Naive thymus-derived CD4-positive, alpha-beta T cell (primary cell): Measurements from ENCODE around the gene MSH5. TPM values are rescaled to one million over a fixed set of nuclear protein-coding genes. Genes with fewer than 3 reads are reported as not detected.

ENCODE experiments used
- ATAC-seq: fragments of 150-1000 bp; cut with Tn5 transposase; 2 replicates; pipeline ENCODE4 v1.10.0; 2021; ENCODE audit warnings: mild to moderate bottlenecking, moderate library complexity
- CTCF ChIA-PET: fragments of 350-600 bp; sonication (Branson Sonifier 250); formaldehyde crosslinking; loops from one replicate; lab custom pipeline; 2021; ENCODE audit warnings: antibody characterized with exemption; lab: Charles Lee
- POLR2A ChIA-PET: fragments of 350-600 bp; sonication (Branson Sonifier 250); formaldehyde crosslinking; loops from one replicate; lab custom pipeline; 2021; ENCODE audit warnings: antibody characterized with exemption, inconsistent platforms; lab: Charles Lee
- DNase-seq, 9 donors: peaks; one replicate each; pipeline versions ENCODE4 v3.0.0 to v3.0.0-alpha.2; 2020 to 2022; ENCODE audit warnings: mixed read lengths in 1 of 9
- H3K27ac ChIP-seq: one replicate; pipeline ENCODE4 v1.7.0; 2013; ENCODE audit warnings: mild to moderate bottlenecking, low read depth, low read length, moderate library complexity
- H3K27me3 ChIP-seq, 2 donors: one replicate each; pipeline ENCODE4 v1.7.0; 2013; ENCODE audit warnings: low read length in 2 of 2, mild to moderate bottlenecking in 2 of 2, moderate library complexity in 2 of 2; ENCODE audit not compliant: control insufficient read depth in 2 of 2, insufficient read depth in 2 of 2
- H3K36me3 ChIP-seq, 3 experiments: 1 replicate in 2 of 3; 2 replicates in 1 of 3; pipeline ENCODE4 v1.7.0; 2013; ENCODE audit warnings: low read length in 3 of 3, mild to moderate bottlenecking in 3 of 3, moderate library complexity in 1 of 3; ENCODE audit not compliant: insufficient read depth in 3 of 3, control insufficient read depth in 2 of 3
- H3K4me1 ChIP-seq, 2 donors: one replicate each; pipeline ENCODE4 v1.7.0; 2013; ENCODE audit warnings: low read length in 2 of 2, mild to moderate bottlenecking in 2 of 2, moderate library complexity in 1 of 2; ENCODE audit not compliant: control insufficient read depth in 2 of 2, insufficient read depth in 2 of 2
- H3K4me3 ChIP-seq: 2 replicates; pipeline ENCODE4 v1.7.0; 2013; ENCODE audit warnings: mild to moderate bottlenecking, low read length
- H3K9me3 ChIP-seq, 3 experiments: 1 replicate in 2 of 3; 2 replicates in 1 of 3; pipeline ENCODE4 v1.7.0; 2013; ENCODE audit warnings: low read length in 3 of 3; ENCODE audit not compliant: control insufficient read depth in 2 of 3
- H3K27ac Mint-ChIP-seq, 9 donors: one replicate each; pipeline ENCODE4 v1.8.0; 2020 to 2022; ENCODE audit warnings: mixed read lengths in 9 of 9, mild to moderate bottlenecking in 8 of 9, moderate library complexity in 5 of 9, inconsistent platforms in 2 of 9
- H3K27me3 Mint-ChIP-seq, 5 donors: one replicate each; pipeline ENCODE4 v1.8.0; 2021 to 2022; ENCODE audit warnings: mixed read lengths in 5 of 5, mild to moderate bottlenecking in 1 of 5
- H3K36me3 Mint-ChIP-seq, 5 donors: one replicate each; pipeline ENCODE4 v1.8.0; 2020 to 2022; ENCODE audit warnings: mixed read lengths in 5 of 5, mild to moderate bottlenecking in 3 of 5, inconsistent platforms in 1 of 5
- H3K4me1 Mint-ChIP-seq, 7 donors: one replicate each; pipeline ENCODE4 v1.8.0; 2020 to 2022; ENCODE audit warnings: mixed read lengths in 7 of 7, mild to moderate bottlenecking in 3 of 7, inconsistent platforms in 1 of 7
- H3K4me3 Mint-ChIP-seq, 10 donors: one replicate each; pipeline ENCODE4 v1.8.0; 2020 to 2022; ENCODE audit warnings: mild to moderate bottlenecking in 10 of 10, mixed read lengths in 10 of 10, moderate library complexity in 6 of 10, inconsistent platforms in 2 of 10
- H3K9me3 Mint-ChIP-seq, 11 donors: one replicate each; pipeline ENCODE4 v1.8.0; 2020 to 2022; ENCODE audit warnings: mixed read lengths in 11 of 11, mild to moderate bottlenecking in 4 of 11, inconsistent platforms in 1 of 11, moderate library complexity in 1 of 11
- intact Hi-C, 2 donors: fragments of 100-400 bp; cut with micrococcal nuclease; formaldehyde crosslinking; loops; one replicate each; pipeline ENCODE4 v1.15.1; 2023
- polyA plus RNA-seq, 2 donors: library from polyadenylated mRNA; unstranded; fragments of 300-500 nt; fragmentation: Illumina TruSeq; gene quantifications; one replicate each; pipeline ENCODE4 v1.2.3, GENCODE V29; 2021
- total RNA-seq, 6 experiments: library from RNA in 5 of 6; stranded (reverse) in 5 of 6; gene quantifications; 1 replicate in 5 of 6; 2 replicates in 1 of 6; pipeline ENCODE4 v1.2.3 and lab custom pipeline; 2021 to 2026

Gene MSH5
- total and polyA plus RNA-seq, 7 experiments from 2014 or later, result 0.51 to 52.2 (median 11.0) TPM

GRCh38 chr6:31702819-31703716 lies 36.7 kb upstream of the MSH5 start, which contains the start of gene ABHD16A:
Gene ABHD16A (minus strand): TSS chr6:31703324. CDS start chr6:31703281, 43 bp downstream.
- Mint-ChIP-seq H3K9me3 (no peaks in the 10 kb centered on the region), H3K36me3 (peaks cover 0 to 4% (median 3%) of the 10 kb centered on the region in 5 donors), H3K27me3 (peaks cover 0 to 2% (median 0%) of the 10 kb centered on the region in 5 donors), H3K27ac (peak within 1 kb of the TSS; percentile 95 to 98 (median 97)), H3K4me3 (peak within 1 kb of the TSS; percentile 92 to 100 (median 98)), H3K4me1 (peaks cover 15 to 38% (median 30%) of the 10 kb centered on the region in 7 donors)
- H3K27ac ChIP-seq, result peak within 1 kb of the TSS; percentile 98
- peaks cover 21 to 28% of the 10 kb centered on the region in 2 donors for H3K4me1 ChIP-seq
- intact Hi-C loops, result loop anchor here (1.0 to 10.0 kb wide), 13 partner anchors 22 to 427 kb away; partner anchors contain the start of genes BAG6 (in 2 of the 2), DDX39B (in 2 of the 2), PRRC2A (in 2 of the 2) and ATP6V1G2 (in 1 of the 2)
- peak; percentile 93 to 97 (median 96) for DNase-seq
- POLR2A ChIA-PET, result interaction anchor here (0.6 to 2.7 kb wide), 30 partner anchors 9 to 1268 kb away, joined by 3 to 19 read pairs (median 4); partner anchors contain the start of genes BAG6, C6orf47, GPANK1 and HSPA1A
- H3K9me3 ChIP-seq, result no peaks in the 10 kb centered on the region
- H3K36me3 ChIP-seq, result peaks cover 0 to 19% (median 0%) of the 10 kb centered on the region in 3 experiments
- peak; percentile 95 for ATAC-seq
- H3K27me3 ChIP-seq, result no peaks in the 10 kb centered on the region
- peak within 1 kb of the TSS; percentile 98 for H3K4me3 ChIP-seq
- CTCF ChIA-PET, result interaction anchor here (1.4 kb wide), 1 partner anchor 9 kb away, joined by 5 read pairs; no protein-coding TSS in a partner anchor

- H3K36me3 Mint-ChIP-seq, result peaks cover 0 to 3% (median 0%) of the 10 kb centered on the region in 5 donors
- Histone ChIP-seq H3K27ac (no peak overlapping the region), H3K4me1 (peaks cover 18 to 23% of the 10 kb centered on the region in 2 donors), H3K27me3 (no peaks in the 10 kb centered on the region), H3K9me3 (no peaks in the 10 kb centered on the region), H3K36me3 (peaks cover 0 to 8% (median 0%) of the 10 kb centered on the region in 3 experiments), H3K4me3 (no peak overlapping the region)
- peaks cover 0 to 3% (median 0%) of the 10 kb centered on the region in 11 donors for H3K9me3 Mint-ChIP-seq
- intact Hi-C loops, result loop anchor here in 1 of 2 donors (10.0 kb wide), 1 partner anchor 161 kb away; the partner anchor contains the start of genes ATP6V1G2, DDX39B and NFKBIL1
- H3K27me3 Mint-ChIP-seq, result peaks cover 0 to 5% (median 0%) of the 10 kb centered on the region in 5 donors
- POLR2A ChIA-PET, result interaction anchor here (0.6 to 0.7 kb wide), 2 partner anchors 9 kb away, joined by 3 to 4 read pairs; no protein-coding TSS in a partner anchor
- CTCF ChIA-PET, result interaction anchor here (0.9 kb wide), 1 partner anchor 9 kb away, joined by 4 read pairs; no protein-coding TSS in a partner anchor
- ATAC-seq, result no peak
- DNase-seq, result no peak
- H3K4me1 Mint-ChIP-seq, result peaks cover 14 to 28% (median 24%) of the 10 kb centered on the region in 7 donors
- H3K27ac Mint-ChIP-seq, result no peak overlapping the region
- H3K4me3 Mint-ChIP-seq, result no peak overlapping the region
Measured at GRCh38 chr6:31705931-31706330, 33.9 kb upstream of the MSH5 start.

- peaks cover 0 to 8% (median 0%) of the 10 kb centered on the region in 3 experiments for H3K36me3 ChIP-seq
- ChIA-PET CTCF (interaction anchor here (0.9 kb wide), 1 partner anchor 8 kb away, joined by 4 read pairs; no protein-coding TSS in a partner anchor), POLR2A (interaction anchor here (0.6 kb wide), 1 partner anchor 8 kb away, joined by 4 read pairs; no protein-coding TSS in a partner anchor)
- DNase-seq (no peak), ATAC-seq (no peak)
- intact Hi-C loops, result loop anchor here in 1 of 2 donors (10.0 kb wide), 1 partner anchor 162 kb away; the partner anchor contains the start of genes ATP6V1G2, DDX39B and NFKBIL1
- Mint-ChIP-seq H3K4me1 (peaks cover 8 to 26% (median 23%) of the 10 kb centered on the region in 7 donors), H3K27ac (peak within 1 kb of the TSS in 1 of 9 donors; percentile 59), H3K9me3 (peaks cover 0 to 3% (median 0%) of the 10 kb centered on the region in 11 donors), H3K36me3 (no peaks in the 10 kb centered on the region), H3K4me3 (no peak within 1 kb of the TSS), H3K27me3 (peaks cover 0 to 5% (median 0%) of the 10 kb centered on the region in 5 donors)
- H3K27me3 ChIP-seq, result no peaks in the 10 kb centered on the region
- no peaks in the 10 kb centered on the region for H3K9me3 ChIP-seq
- no peak within 1 kb of the TSS for H3K27ac ChIP-seq
- peaks cover 15 to 23% of the 10 kb centered on the region in 2 donors for H3K4me1 ChIP-seq
- H3K4me3 ChIP-seq, result no peak within 1 kb of the TSS
Measured at GRCh38 chr6:31706599-31706998, 33.2 kb upstream of the MSH5 start, which contains the start of gene LY6G6F. Gene LY6G6F (plus strand): TSS chr6:31706866. CDS start chr6:31706907, 41 bp downstream.

- Histone ChIP-seq H3K36me3 (peaks cover 0 to 4% (median 0%) of the 10 kb centered on the region in 3 experiments), H3K9me3 (no peaks in the 10 kb centered on the region), H3K27ac (no peak overlapping the region), H3K4me3 (no peak overlapping the region), H3K27me3 (no peaks in the 10 kb centered on the region), H3K4me1 (peaks cover 7 to 13% of the 10 kb centered on the region in 2 donors)
- POLR2A ChIA-PET, result no interaction called here
- CTCF ChIA-PET, result no interaction called here
- H3K36me3 Mint-ChIP-seq, result no peaks in the 10 kb centered on the region
- peaks cover 0 to 3% (median 0%) of the 10 kb centered on the region in 11 donors for H3K9me3 Mint-ChIP-seq
- ATAC-seq (no peak), DNase-seq (no peak)
- intact Hi-C loops, result loop anchor here in 1 of 2 donors (10.0 kb wide), 1 partner anchor 163 kb away; the partner anchor contains the start of genes ATP6V1G2, DDX39B and NFKBIL1
- peaks cover 0 to 11% (median 0%) of the 10 kb centered on the region in 5 donors for H3K27me3 Mint-ChIP-seq
- H3K4me1 Mint-ChIP-seq, result peaks cover 4 to 27% (median 19%) of the 10 kb centered on the region in 7 donors
- H3K27ac Mint-ChIP-seq, result no peak overlapping the region
- H3K4me3 Mint-ChIP-seq, result no peak overlapping the region
Measured at GRCh38 chr6:31707701-31708100, 32.1 kb upstream of the MSH5 start.

- ATAC-seq (no peak), DNase-seq (no peak)
- Mint-ChIP-seq H3K4me1 (peaks cover 4 to 30% (median 19%) of the 10 kb centered on the region in 7 donors), H3K36me3 (no peaks in the 10 kb centered on the region), H3K9me3 (peaks cover 0 to 3% (median 0%) of the 10 kb centered on the region in 11 donors), H3K27me3 (peaks cover 0 to 14% (median 0%) of the 10 kb centered on the region in 5 donors), H3K4me3 (no peak overlapping the region), H3K27ac (no peak overlapping the region)
- ChIA-PET CTCF (no interaction called here), POLR2A (no interaction called here)
- H3K4me1 ChIP-seq, result peaks cover 7 to 13% of the 10 kb centered on the region in 2 donors
- H3K4me3 ChIP-seq, result no peak overlapping the region
- intact Hi-C loops, result loop anchor here in 1 of 2 donors (10.0 kb wide), 1 partner anchor 163 kb away; the partner anchor contains the start of genes ATP6V1G2, DDX39B and NFKBIL1
- H3K27ac ChIP-seq, result no peak overlapping the region
- H3K9me3 ChIP-seq, result no peaks in the 10 kb centered on the region
- no peaks in the 10 kb centered on the region for H3K36me3 ChIP-seq
- H3K27me3 ChIP-seq, result no peaks in the 10 kb centered on the region
Measured at GRCh38 chr6:31708224-31708623, 31.6 kb upstream of the MSH5 start.
